ENCODE data around the gene IL9R. TPM values are rescaled to one million over a fixed set of nuclear protein-coding genes. Genes with fewer than 3 reads are reported as not detected.
"Not testable (repeated sequence)": the region's sequence is repeated elsewhere in the genome, so short reads cannot be mapped to it uniquely, and the experiment has no call there.

The IL9R gene
- total and polyA plus RNA-seq, 2 of the 4 experiments (the other 2 are of a cell fraction) = 0.05 TPM; not detected in 1

GRCh38 chrX:156030474-156030873, 33.0 kb downstream of the IL9R start:
- H3K4me1 ChIP-seq (ENCODE audit: control insufficient read depth, insufficient read depth, low read length); H2BK20ac ChIP-seq (ENCODE audit: low read depth, low read length); H4K5ac ChIP-seq (ENCODE audit: low read depth, low read length); H3K23ac ChIP-seq (ENCODE audit: low read depth, low read length); BruUV-seq (replicated peaks); H3K9me3 ChIP-seq (ENCODE audit: control insufficient read depth, insufficient read depth, low read length); H3K9ac ChIP-seq (ENCODE audit: low read depth, low read length); H3K36me3 ChIP-seq (ENCODE audit: control insufficient read depth, insufficient read depth, low read length); intact Hi-C loops (cut with micrococcal nuclease); H3K14ac ChIP-seq (replicated peaks; ENCODE audit: low read depth, low read length); POLR2A ChIA-PET (ENCODE audit: unreplicated experiment); H3K56ac ChIP-seq (ENCODE audit: extremely low read depth, insufficient read depth, low read length); H2BK120ac ChIP-seq (ENCODE audit: low read depth, low read length); H2AK9ac ChIP-seq (replicated peaks; ENCODE audit: low read depth, low read length, poor library complexity); H2AFZ ChIP-seq (replicated peaks; ENCODE audit: low read length, poor library complexity); dilution Hi-C loops (cut with HindIII; ENCODE audit: low sequenced_read_pairs, unreplicated experiment); H3K27me3 ChIP-seq (ENCODE audit: control insufficient read depth, insufficient read depth, low read length); DNase-seq; H4K8ac ChIP-seq (ENCODE audit: low read depth in 2 of 2, low read length in 2 of 2); H4K20me1 ChIP-seq (ENCODE audit: insufficient read depth, low read length); H3K4me2 ChIP-seq (ENCODE audit: low read depth, low read length); H2AK5ac ChIP-seq (ENCODE audit: low read depth, low read length); H3K9me1 ChIP-seq (ENCODE audit: insufficient read depth, low read length); H2BK15ac ChIP-seq (ENCODE audit: low read depth, low read length); in situ Hi-C loops (cut with MboI; ENCODE audit: low sequenced_read_pairs); H3K27ac ChIP-seq (ENCODE audit: insufficient read depth, low read length); H3K4ac ChIP-seq (ENCODE audit: low read depth, low read length); H4K91ac ChIP-seq (ENCODE audit: insufficient read depth, low read depth, low read length); ATAC-seq (ENCODE audit: low read depth); H3K4me3 ChIP-seq (ENCODE audit: insufficient read depth, low read depth, low read length); H3K18ac ChIP-seq (ENCODE audit: low read depth, low read length); CTCF ChIA-PET; H3K79me1 ChIP-seq (ENCODE audit: low read depth in 1 of 2, low read length in 2 of 2): not testable (repeated sequence)
- H2BK5ac ChIP-seq (ENCODE audit: low read depth, low read length, poor library complexity, severe bottlenecking) = peak overlapping the region; percentile 37

Other genes with a start within 250 kb of the IL9R start
- 39.1 and 58.3 TPM in 2 replicates for gene VAMP7, start 116.4 kb upstream of the IL9R start, total RNA-seq (2012; rRNA removed)
- 17.3 and 21.7 TPM in 2 replicates for gene VAMP7, start 116.4 kb upstream of the IL9R start, polyA plus RNA-seq (2012; rRNA removed)